ENCODE results near the gene HSD3B7. TPM values are rescaled to one million over a fixed set of nuclear protein-coding genes. Genes with fewer than 3 reads are reported as not detected.
A peak's percentile ranks its signal among the peaks of the same experiment; 100 is the strongest.

HSD3B7 gene
- total RNA-seq, 1 donor from 2014 or later = 14.5 TPM

- H3K36me3 ChIP-seq = peaks cover 0 to 42% of the 10 kb centered on the region in 2 donors
- peak in 1 of 2 donors; percentile 85 for DNase-seq (ENCODE audit: extremely low spot score in 2 of 2)
- TF ChIP-seq CTCF (IDR thresholded peaks at IDR 0.05) (no peak), POLR2A (IDR thresholded peaks at IDR 0.05) (no peak)
- intact Hi-C loops (cut with DNase I) = loop anchor here (5.0 to 10.0 kb wide), 2 partner anchors 91 to 884 kb away; partner anchors contain the start of genes ZNF646 and ZNF668
- H3K27ac ChIP-seq = no peak overlapping the region
- peaks cover 13% of the 10 kb centered on the region for H3K4me1 ChIP-seq
- H3K27me3 ChIP-seq = no peaks in the 10 kb centered on the region
- H3K9me3 ChIP-seq = no peaks in the 10 kb centered on the region
- no peak overlapping the region for H3K4me3 ChIP-seq
Observed at GRCh38 chr16:30983289-30983889, 1.6 kb upstream of the HSD3B7 start.

- Histone ChIP-seq H3K4me3 (no peak overlapping the region), H3K27me3 (no peaks in the 10 kb centered on the region), H3K4me1 (peaks cover 13% of the 10 kb centered on the region), H3K36me3 (peaks cover 0 to 37% of the 10 kb centered on the region in 2 donors), H3K27ac (no peak overlapping the region), H3K9me3 (no peaks in the 10 kb centered on the region)
- peak in 1 of 2 donors; percentile 85 for DNase-seq (ENCODE audit: extremely low spot score in 2 of 2)
- intact Hi-C loops (cut with DNase I) = loop anchor here (5.0 to 10.0 kb wide), 2 partner anchors 91 to 883 kb away; partner anchors contain the start of genes ZNF646 and ZNF668
- TF ChIP-seq CTCF (IDR thresholded peaks at IDR 0.05) (no peak), POLR2AphosphoS5 (IDR thresholded peaks at IDR 0.05; ENCODE audit: insufficient read depth in 1 of 2, low read depth in 1 of 2) (no peak), POLR2A (IDR thresholded peaks at IDR 0.05) (no peak)
Observed at GRCh38 chr16:30983898-30984610, 953 bp upstream of the HSD3B7 start.

GRCh38 chr16:30985401-30986128, 558 bp downstream of the HSD3B7 start:
- H3K27ac ChIP-seq = peak overlapping the region; percentile 15
- no peaks in the 10 kb centered on the region for H3K9me3 ChIP-seq
- peaks cover 0 to 21% of the 10 kb centered on the region in 2 donors for H3K36me3 ChIP-seq
- intact Hi-C loops (cut with DNase I) = loop anchor here (5.0 to 10.0 kb wide), 3 partner anchors 89 to 457 kb away; partner anchors contain the start of genes ZNF646, ZNF668 and ZNF843
- peaks cover 13% of the 10 kb centered on the region for H3K4me1 ChIP-seq
- peak overlapping the region; percentile 39 to 51 for H3K4me3 ChIP-seq
- DNase-seq (ENCODE audit: extremely low spot score in 2 of 2) = peak in 1 of 2 donors; percentile 90
- TF ChIP-seq POLR2A (IDR thresholded peaks at IDR 0.05) (no peak), POLR2AphosphoS5 (IDR thresholded peaks at IDR 0.05; ENCODE audit: insufficient read depth in 1 of 2, low read depth in 1 of 2) (peak in 1 of 2 donors; percentile 30), CTCF (IDR thresholded peaks at IDR 0.05) (no peak)
- H3K27me3 ChIP-seq = no peaks in the 10 kb centered on the region

- intact Hi-C loops (cut with DNase I) = loop anchor here (5.0 to 10.0 kb wide), 3 partner anchors 88 to 456 kb away; partner anchors contain the start of genes ZNF646, ZNF668 and ZNF843
- peaks cover 0 to 14% of the 10 kb centered on the region in 2 donors for H3K36me3 ChIP-seq
- H3K4me3 ChIP-seq = no peak overlapping the region
Observed at GRCh38 chr16:30986129-30986991, 1.4 kb downstream of the HSD3B7 start.

More at GRCh38 chr16:30986129-30986991, 1.4 kb downstream of the HSD3B7 start:
- H3K4me1 ChIP-seq = peaks cover 13% of the 10 kb centered on the region
- H3K27me3 ChIP-seq = no peaks in the 10 kb centered on the region
- H3K27ac ChIP-seq = peak overlapping the region; percentile 15
- no peak for TF ChIP-seq POLR2A (IDR thresholded peaks at IDR 0.05)
- no peak for TF ChIP-seq CTCF (IDR thresholded peaks at IDR 0.05)
- TF ChIP-seq POLR2AphosphoS5 (IDR thresholded peaks at IDR 0.05; ENCODE audit: insufficient read depth in 1 of 2, low read depth in 1 of 2) = no peak
- DNase-seq (ENCODE audit: extremely low spot score in 2 of 2) = no peak
- no peaks in the 10 kb centered on the region for H3K9me3 ChIP-seq
